ENCODE data around the gene IKZF4. TPM values are rescaled to one million over a fixed set of nuclear protein-coding genes. Genes with fewer than 3 reads are reported as not detected.

IKZF4 gene
- total and polyA plus RNA-seq, 4 experiments from 2014 or later, result 0.37 to 7.9 (median 4.7) TPM

- ChIA-PET CTCF (ENCODE audit: partially characterized antibody) (interaction anchor here (0.8 to 2.2 kb wide), 11 partner anchors 11 to 356 kb away, joined by 3 to 8 read pairs (median 4); partner anchors contain the start of genes PA2G4 and ZC3H10), POLR2A (ENCODE audit: partially characterized antibody) (interaction anchor here (1.3 to 6.1 kb wide), 6 partner anchors 24 to 110 kb away, joined by 3 to 70 read pairs (median 6); partner anchors contain the start of genes PA2G4, RPL41, SMARCC2 and ZC3H10)
- peak within 1 kb of the TSS; percentile 2 for H3K27ac ChIP-seq (ENCODE audit: low read depth, low read length)
- H3K9me3 Mint-ChIP-seq, result no peaks in the 10 kb centered on the region
- H3K4me3 ChIP-seq (ENCODE audit: low read length in 2 of 2), result peak within 1 kb of the TSS; percentile 52 to 86
- H3K36me3 ChIP-seq (ENCODE audit: insufficient read depth, low read length), result no peaks in the 10 kb centered on the region
- peaks cover 20% of the 10 kb centered on the region for H3K4me1 ChIP-seq (ENCODE audit: insufficient read depth, low read length)
- no peaks in the 10 kb centered on the region for H3K36me3 Mint-ChIP-seq
- peaks cover 0 to 25% (median 5%) of the 10 kb centered on the region in 4 donors for H3K4me1 Mint-ChIP-seq
- peak; percentile 37 to 84 (median 45) for DNase-seq
- peak within 1 kb of the TSS in 6 of 7 donors; percentile 37 to 91 (median 66) for H3K27ac Mint-ChIP-seq
- H3K9me3 ChIP-seq (ENCODE audit: control insufficient read depth in 1 of 2, low read length in 2 of 2), result no peaks in the 10 kb centered on the region
- peaks cover 0 to 3% of the 10 kb centered on the region in 2 donors for H3K27me3 Mint-ChIP-seq
- peak within 1 kb of the TSS; percentile 84 to 91 (median 88) for H3K4me3 Mint-ChIP-seq
- peaks cover 6% of the 10 kb centered on the region for H3K27me3 ChIP-seq (ENCODE audit: insufficient read depth, low read length)
- intact Hi-C loops (cut with micrococcal nuclease), result loop anchor here (1.0 to 2.0 kb wide), 3 partner anchors 24 to 38 kb away; partner anchors contain the start of genes PA2G4 and ZC3H10
These were observed 59.1 kb downstream of the IKZF4 start, which contains the start of gene ERBB3 for GRCh38 chr12:56079723-56080555. Gene ERBB3, plus strand, starts transcription at chr12:56080165. Its CDS starts 136 bp downstream, at chr12:56080301.

GRCh38 chr12:56080556-56081138 is 59.8 kb downstream of the IKZF4 start:
- no peaks in the 10 kb centered on the region for H3K36me3 Mint-ChIP-seq
- Histone ChIP-seq H3K36me3 (ENCODE audit: insufficient read depth, low read length) (no peaks in the 10 kb centered on the region), H3K4me3 (ENCODE audit: low read length in 2 of 2) (peak overlapping the region in 1 of 2 donors; percentile 52), H3K27me3 (ENCODE audit: insufficient read depth, low read length) (peaks cover 6% of the 10 kb centered on the region), H3K4me1 (ENCODE audit: insufficient read depth, low read length) (peaks cover 20% of the 10 kb centered on the region), H3K27ac (ENCODE audit: low read depth, low read length) (no peak overlapping the region), H3K9me3 (ENCODE audit: control insufficient read depth in 1 of 2, low read length in 2 of 2) (no peaks in the 10 kb centered on the region)
- ChIA-PET CTCF (ENCODE audit: partially characterized antibody) (interaction anchor here (0.6 to 2.2 kb wide), 9 partner anchors 10 to 342 kb away, joined by 3 to 8 read pairs (median 4); partner anchors contain the start of gene PA2G4), POLR2A (ENCODE audit: partially characterized antibody) (interaction anchor here (1.3 to 6.1 kb wide), 5 partner anchors 23 to 107 kb away, joined by 4 to 70 read pairs (median 6); partner anchors contain the start of genes PA2G4, RAB5B, RPL41 and ZC3H10)
- intact Hi-C loops (cut with micrococcal nuclease), result no loop called here
- H3K4me1 Mint-ChIP-seq, result peaks cover 0 to 25% (median 5%) of the 10 kb centered on the region in 4 donors
- no peaks in the 10 kb centered on the region for H3K9me3 Mint-ChIP-seq
- peak overlapping the region in 2 of 7 donors; percentile 37 to 76 for H3K27ac Mint-ChIP-seq
- H3K27me3 Mint-ChIP-seq, result peaks cover 0 to 3% of the 10 kb centered on the region in 2 donors
- DNase-seq, result no peak
- H3K4me3 Mint-ChIP-seq, result peak overlapping the region; percentile 49 to 90 (median 84)

GRCh38 chr12:56081393-56082347 is 60.8 kb downstream of the IKZF4 start:
- Histone ChIP-seq H3K36me3 (ENCODE audit: insufficient read depth, low read length) (no peaks in the 10 kb centered on the region), H3K27me3 (ENCODE audit: insufficient read depth, low read length) (peaks cover 6% of the 10 kb centered on the region), H3K27ac (ENCODE audit: low read depth, low read length) (no peak overlapping the region), H3K4me3 (ENCODE audit: low read length in 2 of 2) (no peak overlapping the region), H3K4me1 (ENCODE audit: insufficient read depth, low read length) (peaks cover 20% of the 10 kb centered on the region), H3K9me3 (ENCODE audit: control insufficient read depth in 1 of 2, low read length in 2 of 2) (no peaks in the 10 kb centered on the region)
- intact Hi-C loops (cut with micrococcal nuclease), result no loop called here
- POLR2A ChIA-PET (ENCODE audit: partially characterized antibody), result interaction anchor here (0.6 to 6.1 kb wide), 5 partner anchors 21 to 108 kb away, joined by 3 to 70 read pairs (median 6); partner anchors contain the start of genes PA2G4, RAB5B, RPL41 and ZC3H10
- CTCF ChIA-PET (ENCODE audit: partially characterized antibody), result interaction anchor here (0.6 to 2.2 kb wide), 4 partner anchors 23 to 60 kb away, joined by 3 to 8 read pairs (median 6); partner anchors contain the start of gene PA2G4
- peaks cover 0 to 25% (median 5%) of the 10 kb centered on the region in 4 donors for H3K4me1 Mint-ChIP-seq
- no peak for DNase-seq
- H3K4me3 Mint-ChIP-seq, result peak overlapping the region in 7 of 8 donors; percentile 17 to 88 (median 71)
- no peaks in the 10 kb centered on the region for H3K36me3 Mint-ChIP-seq
- H3K9me3 Mint-ChIP-seq, result no peaks in the 10 kb centered on the region
- peaks cover 0 to 3% of the 10 kb centered on the region in 2 donors for H3K27me3 Mint-ChIP-seq
- peak overlapping the region in 1 of 7 donors; percentile 76 for H3K27ac Mint-ChIP-seq

GRCh38 chr12:56082382-56082781 is 61.5 kb downstream of the IKZF4 start:
- H3K9me3 ChIP-seq (ENCODE audit: control insufficient read depth in 1 of 2, low read length in 2 of 2), result no peaks in the 10 kb centered on the region
- Mint-ChIP-seq H3K4me3 (no peak overlapping the region), H3K36me3 (no peaks in the 10 kb centered on the region), H3K9me3 (no peaks in the 10 kb centered on the region), H3K27ac (peak overlapping the region in 1 of 7 donors; percentile 19), H3K4me1 (peaks cover 0 to 25% (median 5%) of the 10 kb centered on the region in 4 donors), H3K27me3 (peaks cover 0 to 3% of the 10 kb centered on the region in 2 donors)
- ChIA-PET CTCF (ENCODE audit: partially characterized antibody) (interaction anchor here (2.2 kb wide), 1 partner anchor 22 kb away, joined by 7 read pairs; the partner anchor contains the start of gene PA2G4), POLR2A (ENCODE audit: partially characterized antibody) (interaction anchor here (6.1 kb wide), 1 partner anchor 21 kb away, joined by 70 read pairs; the partner anchor contains the start of gene PA2G4)
- DNase-seq, result no peak
- H3K36me3 ChIP-seq (ENCODE audit: insufficient read depth, low read length), result no peaks in the 10 kb centered on the region
- no peak overlapping the region for H3K27ac ChIP-seq (ENCODE audit: low read depth, low read length)
- intact Hi-C loops (cut with micrococcal nuclease), result no loop called here
- H3K27me3 ChIP-seq (ENCODE audit: insufficient read depth, low read length), result peaks cover 6% of the 10 kb centered on the region
- H3K4me3 ChIP-seq (ENCODE audit: low read length in 2 of 2), result no peak overlapping the region
- peaks cover 20% of the 10 kb centered on the region for H3K4me1 ChIP-seq (ENCODE audit: insufficient read depth, low read length)

GRCh38 chr12:56082967-56083366 is 62.1 kb downstream of the IKZF4 start:
- Histone ChIP-seq H3K36me3 (ENCODE audit: insufficient read depth, low read length) (no peaks in the 10 kb centered on the region), H3K9me3 (ENCODE audit: control insufficient read depth in 1 of 2, low read length in 2 of 2) (no peaks in the 10 kb centered on the region), H3K4me1 (ENCODE audit: insufficient read depth, low read length) (peaks cover 20% of the 10 kb centered on the region), H3K27ac (ENCODE audit: low read depth, low read length) (no peak overlapping the region), H3K4me3 (ENCODE audit: low read length in 2 of 2) (no peak overlapping the region), H3K27me3 (ENCODE audit: insufficient read depth, low read length) (peaks cover 6% of the 10 kb centered on the region)
- H3K27ac Mint-ChIP-seq, result no peak overlapping the region
- H3K36me3 Mint-ChIP-seq, result no peaks in the 10 kb centered on the region
- intact Hi-C loops (cut with micrococcal nuclease), result no loop called here
- no peaks in the 10 kb centered on the region for H3K9me3 Mint-ChIP-seq
- DNase-seq, result no peak
- CTCF ChIA-PET (ENCODE audit: partially characterized antibody), result interaction anchor here (2.2 kb wide), 1 partner anchor 22 kb away, joined by 7 read pairs; the partner anchor contains the start of gene PA2G4
- no peak overlapping the region for H3K4me3 Mint-ChIP-seq
- POLR2A ChIA-PET (ENCODE audit: partially characterized antibody), result no interaction called here
- peaks cover 0 to 3% of the 10 kb centered on the region in 2 donors for H3K27me3 Mint-ChIP-seq
- peaks cover 0 to 25% (median 5%) of the 10 kb centered on the region in 4 donors for H3K4me1 Mint-ChIP-seq

GRCh38 chr12:56084958-56085543 is 64.2 kb downstream of the IKZF4 start:
- H3K27me3 ChIP-seq (ENCODE audit: insufficient read depth, low read length), result peaks cover 6% of the 10 kb centered on the region
- H3K27ac Mint-ChIP-seq, result peak overlapping the region in 1 of 7 donors; percentile 76
- POLR2A ChIA-PET (ENCODE audit: partially characterized antibody), result interaction anchor here (1.8 kb wide), 1 partner anchor 19 kb away, joined by 4 read pairs; the partner anchor contains the start of gene PA2G4
- H3K27ac ChIP-seq (ENCODE audit: low read depth, low read length), result no peak overlapping the region
- CTCF ChIA-PET (ENCODE audit: partially characterized antibody), result interaction anchor here (0.9 to 3.0 kb wide), 12 partner anchors 11 to 65 kb away, joined by 3 to 23 read pairs (median 3); partner anchors contain the start of genes PA2G4 and ZC3H10
- DNase-seq, result no peak
- no peaks in the 10 kb centered on the region for H3K9me3 Mint-ChIP-seq
- peaks cover 0 to 3% of the 10 kb centered on the region in 2 donors for H3K27me3 Mint-ChIP-seq
- intact Hi-C loops (cut with micrococcal nuclease), result no loop called here
- H3K36me3 ChIP-seq (ENCODE audit: insufficient read depth, low read length), result no peaks in the 10 kb centered on the region
- no peak overlapping the region for H3K4me3 ChIP-seq (ENCODE audit: low read length in 2 of 2)
- peaks cover 10% of the 10 kb centered on the region for H3K4me1 ChIP-seq (ENCODE audit: insufficient read depth, low read length)
- H3K4me3 Mint-ChIP-seq, result no peak overlapping the region
- H3K4me1 Mint-ChIP-seq, result peaks cover 0 to 11% (median 4%) of the 10 kb centered on the region in 4 donors
- no peaks in the 10 kb centered on the region for H3K9me3 ChIP-seq (ENCODE audit: control insufficient read depth in 1 of 2, low read length in 2 of 2)
- no peaks in the 10 kb centered on the region for H3K36me3 Mint-ChIP-seq

Data from CD4-positive, alpha-beta memory T cell (primary cell).